ENCODE measurements around the gene HAUS7. TPM values are rescaled to one million over a fixed set of nuclear protein-coding genes. Genes with fewer than 3 reads are reported as not detected.

The HAUS7 gene
- polyA plus RNA-seq, 1 experiment, result 38.4 TPM

- no peaks in the 10 kb centered on the region for H3K36me3 ChIP-seq (ENCODE audit: control insufficient read depth, insufficient read depth, low read length)
- CTCF ChIA-PET, result no interaction called here
- POLR2A ChIA-PET, result no interaction called here
- TF ChIP-seq CTCF (IDR thresholded peaks at IDR 0.05; ENCODE audit: insufficient read depth, low read depth, low read length), result no peak
- H3K4me3 ChIP-seq (ENCODE audit: low read depth, low read length), result no peak within 1 kb of the TSS
- H3K27me3 ChIP-seq (ENCODE audit: control insufficient read depth, insufficient read depth, low read length), result no peaks in the 10 kb centered on the region
- no peak for DNase-seq (ENCODE audit: low read depth)
Observed at GRCh38 chrX:153401133-153401764, 69.1 kb downstream of the HAUS7 start, which contains the start of gene PNMA6E. Gene PNMA6E (minus strand): TSS chrX:153401350. CDS start chrX:153398849, 2,501 bp downstream.

GRCh38 chrX:153400146-153401132, 69.9 kb downstream of the HAUS7 start:
- H3K4me3 ChIP-seq (ENCODE audit: low read depth, low read length), result no peak overlapping the region
- CTCF ChIA-PET, result no interaction called here

GRCh38 chrX:153398275-153398960, 72.0 kb downstream of the HAUS7 start:
- CTCF ChIA-PET, result no interaction called here
- no peaks in the 10 kb centered on the region for H3K27me3 ChIP-seq (ENCODE audit: control insufficient read depth, insufficient read depth, low read length)
- TF ChIP-seq CTCF (IDR thresholded peaks at IDR 0.05; ENCODE audit: insufficient read depth, low read depth, low read length), result no peak
- no peaks in the 10 kb centered on the region for H3K36me3 ChIP-seq (ENCODE audit: control insufficient read depth, insufficient read depth, low read length)
- DNase-seq (ENCODE audit: low read depth), result no peak
- no peak overlapping the region for H3K4me3 ChIP-seq (ENCODE audit: low read depth, low read length)
- POLR2A ChIA-PET, result no interaction called here

More at GRCh38 chrX:153400146-153401132, 69.9 kb downstream of the HAUS7 start:
- TF ChIP-seq CTCF (IDR thresholded peaks at IDR 0.05; ENCODE audit: insufficient read depth, low read depth, low read length), result peak; percentile 62
- Histone ChIP-seq H3K36me3 (ENCODE audit: control insufficient read depth, insufficient read depth, low read length) (no peaks in the 10 kb centered on the region), H3K27me3 (ENCODE audit: control insufficient read depth, insufficient read depth, low read length) (no peaks in the 10 kb centered on the region)
- DNase-seq (ENCODE audit: low read depth), result no peak
- POLR2A ChIA-PET, result no interaction called here

Small RNAs within 50 kb of the gene (small RNA-seq; reads per million reads assigned to genes)
- not detected for gene RN7SL667P (ENCODE audit: insufficient read length, low read depth, low replicate concordance)

Other genes starting within 250 kb of the HAUS7 start
- not detected in 2 replicates for gene PNMA6F, start 148.8 kb downstream of the HAUS7 start, polyA plus RNA-seq (2011; rRNA removed)
- gene ZNF275, start 136.4 kb downstream of the HAUS7 start, polyA plus RNA-seq (2011; rRNA removed), result 12.0 and 13.2 TPM in 2 replicates
- gene PNMA6E, start 69.2 kb downstream of the HAUS7 start, polyA plus RNA-seq (2011; rRNA removed), result not detected in 2 replicates
- gene ZFP92, start 59.1 kb downstream of the HAUS7 start, polyA plus RNA-seq (2011; rRNA removed), result 0.36 TPM in 2 replicates
- 0.49 and 1.1 TPM in 2 replicates for gene TREX2, start 24.5 kb downstream of the HAUS7 start, polyA plus RNA-seq (2011; rRNA removed)
- 284 and 487 TPM in 2 replicates for gene BGN, start 24.4 kb upstream of the HAUS7 start, polyA plus RNA-seq (2011; rRNA removed)
- gene ATP2B3, start 47.1 kb upstream of the HAUS7 start, polyA plus RNA-seq (2011; rRNA removed), result 0.02 TPM in 1 of 2 replicates, not detected in the other
- gene CCNQ, start 128.6 kb upstream of the HAUS7 start, polyA plus RNA-seq (2011; rRNA removed), result 32.1 and 44.0 TPM in 2 replicates
- 0.04 and 0.06 TPM in 2 replicates for gene DUSP9, start 176.6 kb upstream of the HAUS7 start, polyA plus RNA-seq (2011; rRNA removed)
- gene PNCK, start 203.2 kb upstream of the HAUS7 start, polyA plus RNA-seq (2011; rRNA removed), result 0.22 and 0.28 TPM in 2 replicates
- gene SLC6A8, start 217.3 kb upstream of the HAUS7 start, polyA plus RNA-seq (2011; rRNA removed), result 8.3 and 11.9 TPM in 2 replicates

All from BJ (cell line).